ENCODE results near the gene FAM83G. TPM values are rescaled to one million over a fixed set of nuclear protein-coding genes. Genes with fewer than 3 reads are reported as not detected.

The FAM83G gene
- total RNA-seq, result 9.5 and 13.8 TPM in 2 replicates

GRCh38 chr17:19004421-19005136 lies at the start of gene FAM83G:
Gene FAM83G, minus strand, starts transcription at chr17:19004764. Its CDS starts 723 bp downstream, at chr17:19004041.

GRCh38 chr17:19046782-19047375 lies 42.3 kb upstream of the FAM83G start, which contains the start of gene GRAP:
Gene GRAP, minus strand, starts transcription at chr17:19046957. Its CDS starts 31 bp downstream, at chr17:19046926.

GRCh38 chr17:18951941-18952842 lies 52.4 kb downstream of the FAM83G start, which contains the start of gene SLC5A10:
Gene SLC5A10, plus strand, starts transcription at chr17:18952165. Its CDS starts 41 bp downstream, at chr17:18952206.

Other genes with a start within 250 kb of the FAM83G start
- 38.9 and 44.0 TPM in 2 replicates for gene TVP23B, start 223.6 kb downstream of the FAM83G start, total RNA-seq
- 27.4 and 35.8 TPM in 2 replicates for gene PRPSAP2, start 146.6 kb downstream of the FAM83G start, total RNA-seq
- not detected in 2 replicates for gene SLC5A10, start 52.6 kb downstream of the FAM83G start, total RNA-seq
- under 0.01 TPM in 1 of 2 replicates, not detected in the other for gene GRAP, start 42.2 kb upstream of the FAM83G start, total RNA-seq
- gene GRAPL, start 122.8 kb upstream of the FAM83G start, total RNA-seq, result not detected in 2 replicates
- 20.2 and 37.9 TPM in 2 replicates for gene EPN2, start 232.6 kb upstream of the FAM83G start, total RNA-seq